Subcutaneous adipose tissue (tissue), 4 donors: ENCODE data around the gene HLCS. TPM values are rescaled to one million over a fixed set of nuclear protein-coding genes. Genes with fewer than 3 reads are reported as not detected.

Source experiments
- CTCF ChIP-seq: fragments of 450-650 bp; IDR thresholded peaks from one replicate; pipeline ENCODE4 v1.5.1; 2016; ENCODE audit warnings: low read depth, mild to moderate bottlenecking, control low read depth, antibody characterized with exemption, moderate library complexity
- total RNA-seq, 4 donors: library from RNA; depleted of rRNA; stranded (reverse); fragments of >200 nt; gene quantifications; one replicate each; pipeline ENCODE4 v1.1.0, GENCODE V29; 2016

The HLCS gene
- total RNA-seq, 4 donors from 2014 or later, result 14.6 to 30.3 (median 23.7) TPM

- TF ChIP-seq CTCF, result no peak
Measured at GRCh38 chr21:36743446-36743845, 223.0 kb downstream of the HLCS start.

- TF ChIP-seq CTCF, result no peak
Measured at GRCh38 chr21:36743008-36743407, 223.5 kb downstream of the HLCS start.

GRCh38 chr21:36741506-36741905, 225.0 kb downstream of the HLCS start:
- TF ChIP-seq CTCF, result no peak

GRCh38 chr21:36738489-36739126, 227.9 kb downstream of the HLCS start:
- TF ChIP-seq CTCF, result no peak

- no peak for TF ChIP-seq CTCF
Measured at GRCh38 chr21:36735724-36736320, 230.6 kb downstream of the HLCS start.

- no peak for TF ChIP-seq CTCF
Measured at GRCh38 chr21:36735201-36735515, 231.3 kb downstream of the HLCS start.

GRCh38 chr21:36734367-36735200, 231.9 kb downstream of the HLCS start:
- TF ChIP-seq CTCF, result no peak
